Endothelial cell of umbilical vein (primary cell): ENCODE measurements around the gene KRTAP17-1. TPM values are rescaled to one million over a fixed set of nuclear protein-coding genes. Genes with fewer than 3 reads are reported as not detected.

ENCODE experiments used
- BruUV-seq: library from RNA; stranded (reverse); fragments of 400-500 nt; replicated peaks from 2 replicates; lab custom pipeline; 2021; lab: Mats Ljungman, UMichigan
- CTCF ChIA-PET: fragments of 300-600, 350-600 bp; sonication (Branson Sonifier 250); formaldehyde crosslinking; loops from one replicate; lab custom pipeline; 2021; ENCODE audit warnings: antibody characterized with exemption, inconsistent platforms; lab: Charles Lee
- POLR2A ChIA-PET: fragments of 300-600, 350-600 bp; sonication (Branson Sonifier 250); formaldehyde crosslinking; loops from one replicate; lab custom pipeline; 2021; ENCODE audit warnings: antibody characterized with exemption, inconsistent platforms; lab: Charles Lee
- DNase-seq: peaks from one replicate; pipeline ENCODE4 v3.0.0-alpha.2; 2011; ENCODE audit warnings: low read depth, low spot score
- FAIRE-seq: peaks from 2 replicates; lab custom pipeline; 2011; peaks lifted over from hg19 to GRCh38; lab: Jason Lieb, UNC
- H2AFZ ChIP-seq: 2 replicates; pipeline ENCODE4 v1.6.0; 2012; ENCODE audit warnings: low read depth, low read length, control low read depth, inconsistent platforms
- H3K27ac ChIP-seq: 2 replicates; pipeline ENCODE4 v1.5.1; 2011; ENCODE audit warnings: low read depth, mild to moderate bottlenecking, control low read depth, low read length, moderate library complexity; ENCODE audit not compliant: insufficient read depth
- H3K27me3 ChIP-seq, 2 experiments: 2 replicates each; pipeline versions ENCODE4 v1.6.0 to v1.6.1; 2011; ENCODE audit warnings: low read length in 2 of 2, mixed read lengths in 1 of 2; ENCODE audit not compliant: control insufficient read depth in 2 of 2, insufficient read depth in 2 of 2
- H3K36me3 ChIP-seq, 2 experiments: 2 replicates in 1 of 2; 3 replicates in 1 of 2; pipeline ENCODE4 v1.5.1; 2011; ENCODE audit warnings: low read length in 2 of 2, mild to moderate bottlenecking in 1 of 2, moderate library complexity in 1 of 2; ENCODE audit not compliant: control insufficient read depth in 2 of 2, insufficient read depth in 2 of 2; ENCODE audit errors: extremely low read depth in 1 of 2
- H3K4me1 ChIP-seq: 3 replicates; pipeline ENCODE4 v1.5.1; 2011; ENCODE audit warnings: mild to moderate bottlenecking, low read length; ENCODE audit not compliant: control insufficient read depth, insufficient read depth; ENCODE audit errors: extremely low read depth
- H3K4me2 ChIP-seq: 2 replicates; pipeline ENCODE4 v1.6.1; 2011; ENCODE audit warnings: low read length, control low read depth, mixed read lengths; ENCODE audit not compliant: insufficient read depth
- H3K4me3 ChIP-seq, 3 experiments: fragments of 200-600 bp in 1 of 3; sonication (generic), shearing (Covaris generic) in 1 of 3; replicated peaks in 1 of 3; 2 replicates each; pipeline ENCODE4 v1.5.1; 2011 to 2016; ENCODE audit warnings: control low read depth in 3 of 3, low read length in 3 of 3, mild to moderate bottlenecking in 2 of 3, inconsistent platforms in 1 of 3, low read depth in 1 of 3, moderate library complexity in 1 of 3; ENCODE audit not compliant: insufficient read depth in 1 of 3
- H3K79me2 ChIP-seq: 2 replicates; pipeline ENCODE4 v1.6.0; 2012; ENCODE audit warnings: low read length, inconsistent platforms; ENCODE audit not compliant: control insufficient read depth, insufficient read depth
- H3K9ac ChIP-seq: replicated peaks from 2 replicates; pipeline ENCODE3; 2011; ENCODE audit warnings: low read length, control low read depth; ENCODE audit not compliant: insufficient read depth; ENCODE audit errors: extremely low read depth
- H3K9me1 ChIP-seq: replicated peaks from 3 replicates; pipeline ENCODE4 v1.6.0; 2011; ENCODE audit warnings: mild to moderate bottlenecking, low read length; ENCODE audit not compliant: control insufficient read depth, insufficient read depth; ENCODE audit errors: extremely low read depth
- H3K9me3 ChIP-seq: replicated peaks from 2 replicates; pipeline ENCODE4 v1.5.1; 2012; ENCODE audit warnings: low read length, inconsistent platforms; ENCODE audit not compliant: control insufficient read depth, insufficient read depth
- H4K20me1 ChIP-seq: replicated peaks from 2 replicates; pipeline ENCODE3; 2011; ENCODE audit warnings: mild to moderate bottlenecking, low read length; ENCODE audit not compliant: control insufficient read depth, insufficient read depth; ENCODE audit errors: extremely low read depth
- EZH2 ChIP-seq: IDR thresholded peaks from 2 replicates; pipeline ENCODE4 v1.6.1; 2012; ENCODE audit warnings: borderline replicate concordance, low read depth, mild to moderate bottlenecking, moderate library complexity, low read length, inconsistent platforms; ENCODE audit not compliant: severe bottlenecking
- FOS ChIP-seq: IDR thresholded peaks from 2 replicates; pipeline ENCODE4 v1.6.1; 2011; ENCODE audit warnings: mild to moderate bottlenecking, low read length, moderate library complexity, borderline replicate concordance; ENCODE audit not compliant: insufficient read depth
- GATA2 ChIP-seq: IDR thresholded peaks from 2 replicates; pipeline ENCODE4 v1.7.0; 2011; ENCODE audit warnings: low read depth, mild to moderate bottlenecking, moderate library complexity, mixed read lengths, low read length; ENCODE audit not compliant: insufficient read length, insufficient read depth
- JUN ChIP-seq: IDR thresholded peaks from 2 replicates; pipeline ENCODE4 v1.6.1; 2011; ENCODE audit warnings: borderline replicate concordance, low read depth; ENCODE audit not compliant: insufficient read length, insufficient read depth
- MYC ChIP-seq: IDR thresholded peaks from one replicate; pipeline ENCODE4 v1.6.1; 2011; ENCODE audit warnings: mild to moderate bottlenecking, low read depth, low read length
- POLR2A ChIP-seq: IDR thresholded peaks from 2 replicates; pipeline ENCODE4 v1.6.1; 2012; ENCODE audit warnings: low read depth, mild to moderate bottlenecking, control low read depth, low read length
- POLR2AphosphoS5 ChIP-seq: IDR thresholded peaks from 2 replicates; pipeline ENCODE4 v1.6.1; 2012; ENCODE audit warnings: low read depth, mild to moderate bottlenecking, control low read depth, low read length, moderate library complexity; ENCODE audit not compliant: insufficient read depth
- dilution Hi-C: fragments of 300-500 bp; cut with MboI; formaldehyde crosslinking; loops from one replicate; pipeline ENCODE4 v1.15.0; 2019; ENCODE audit warnings: low sequenced_read_pairs; ENCODE audit not compliant: extremely low pct_ligation_motif_present
- intact Hi-C: fragments of 100-400 bp; cut with micrococcal nuclease; formaldehyde crosslinking; loops from one replicate; pipeline ENCODE4 v1.10.0; 2022
- polyA plus RNA-seq, 4 experiments: library from polyadenylated mRNA; depleted of rRNA in 3 of 4; stranded (reverse) in 3 of 4; unstranded in 1 of 4; fragments of >200 nt; gene quantifications; 2 replicates each; pipeline versions ENCODE4 v1.2.1 to v1.2.3, GENCODE V29; 2011 to 2012; ENCODE audit warnings: missing spikeins in 1 of 4
- total RNA-seq: library from RNA; stranded (reverse); gene quantifications from 2 replicates; pipeline ENCODE4 v1.2.3, GENCODE V29; 2021
- TF ChIP-seq, protein P1 (sequence below): IDR thresholded peaks from 2 replicates; pipeline ENCODE4 v1.6.1; 2011; ENCODE audit not compliant: insufficient read depth, insufficient read length
- TF ChIP-seq, protein P2 (sequence below), 2 donors: IDR thresholded peaks; 1 replicate in 1 of 2; 2 replicates in 1 of 2; pipeline ENCODE4 v1.5.1; 2011; ENCODE audit warnings: low read length in 2 of 2, mild to moderate bottlenecking in 2 of 2, moderate library complexity in 2 of 2, control low read depth in 1 of 2, inconsistent platforms in 1 of 2, low read depth in 1 of 2; ENCODE audit not compliant: insufficient read depth in 1 of 2; ENCODE audit errors: extremely low read depth in 1 of 2

The KRTAP17-1 gene
- total and polyA plus RNA-seq, 2 donors (not counting 3 experiments of a cell fraction or from before 2014, with no cell fraction given) = not detected

DNA sequence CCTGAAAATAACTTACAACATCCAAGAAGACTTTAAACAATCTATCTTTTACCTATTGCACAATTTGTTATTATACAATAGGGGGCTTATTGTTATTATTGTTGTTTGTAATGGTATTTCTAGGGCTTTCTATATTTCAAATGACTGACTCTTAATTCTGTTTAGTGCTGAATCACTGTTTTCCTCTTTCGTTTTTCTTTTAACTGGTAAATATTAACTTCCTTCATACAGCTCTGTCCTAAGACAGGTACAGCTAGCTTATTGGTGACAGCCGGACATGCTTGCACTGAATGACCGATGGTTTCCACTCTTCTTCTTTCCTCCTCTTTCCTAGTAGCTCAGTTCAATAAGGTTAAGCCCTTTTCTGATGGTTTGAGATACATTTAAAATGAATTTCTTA is 28.5 kb downstream of the KRTAP17-1 start:
- intact Hi-C loops (no loop called here), dilution Hi-C loops (no loop called here)
- H4K20me1 ChIP-seq = no peaks in the 10 kb centered on the region
- no TSS peak for BruUV-seq
- TF ChIP-seq, protein P1, sequence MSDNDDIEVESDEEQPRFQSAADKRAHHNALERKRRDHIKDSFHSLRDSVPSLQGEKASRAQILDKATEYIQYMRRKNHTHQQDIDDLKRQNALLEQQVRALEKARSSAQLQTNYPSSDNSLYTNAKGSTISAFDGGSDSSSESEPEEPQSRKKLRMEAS = no peak
- TF ChIP-seq POLR2AphosphoS5 = no peak
- no peak for TF ChIP-seq EZH2
- TF ChIP-seq POLR2A = no peak
- TF ChIP-seq MYC = no peak
- H3K36me3 ChIP-seq = no peaks in the 10 kb centered on the region
- no peaks in the 10 kb centered on the region for H3K4me1 ChIP-seq
- H3K9ac ChIP-seq = no peak overlapping the region
- FAIRE-seq (no peak), DNase-seq (no peak)
- no peaks in the 10 kb centered on the region for H3K9me1 ChIP-seq
- H3K79me2 ChIP-seq = no peaks in the 10 kb centered on the region
- H3K27me3 ChIP-seq = peaks cover 0 to 2% of the 10 kb centered on the region in 2 experiments
- H3K9me3 ChIP-seq = no peaks in the 10 kb centered on the region
- H3K4me3 ChIP-seq = no peak overlapping the region
- ChIA-PET CTCF (no interaction called here), POLR2A (no interaction called here)
- H3K27ac ChIP-seq = no peak overlapping the region
- H3K4me2 ChIP-seq = no peak overlapping the region
- no peak overlapping the region for H2AFZ ChIP-seq

DNA sequence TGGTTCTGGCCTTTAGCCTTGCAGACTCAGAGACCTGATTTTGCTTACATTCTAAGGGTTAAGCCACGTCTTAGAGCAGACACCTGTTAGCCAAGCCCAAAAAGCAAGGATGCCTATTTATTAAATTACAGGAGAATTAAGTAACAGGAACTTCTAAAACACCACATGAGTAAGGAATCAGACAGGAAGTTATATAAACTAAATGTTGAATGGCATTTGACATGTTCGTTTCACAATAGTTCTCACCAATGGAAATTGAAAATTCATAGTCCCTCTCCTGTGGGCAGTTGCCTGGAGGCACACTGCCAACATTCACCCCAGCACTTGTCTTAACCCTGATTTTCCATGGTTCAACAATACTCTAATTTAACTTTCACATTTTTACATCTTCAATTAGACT is 31.0 kb downstream of the KRTAP17-1 start:
- ChIA-PET POLR2A (no interaction called here), CTCF (no interaction called here)
- Histone ChIP-seq H3K9ac (no peak overlapping the region), H3K27ac (no peak overlapping the region), H3K4me1 (no peaks in the 10 kb centered on the region), H3K9me3 (no peaks in the 10 kb centered on the region), H3K9me1 (no peaks in the 10 kb centered on the region), H3K4me3 (no peak overlapping the region), H2AFZ (no peak overlapping the region), H4K20me1 (no peaks in the 10 kb centered on the region), H3K36me3 (no peaks in the 10 kb centered on the region), H3K4me2 (no peak overlapping the region), H3K27me3 (peaks cover 0 to 2% of the 10 kb centered on the region in 2 experiments), H3K79me2 (no peaks in the 10 kb centered on the region)
- intact Hi-C loops (no loop called here), dilution Hi-C loops (no loop called here)
- DNase-seq (peak; percentile 0), FAIRE-seq (no peak)
- no TSS peak for BruUV-seq
- TF ChIP-seq, protein P2, sequence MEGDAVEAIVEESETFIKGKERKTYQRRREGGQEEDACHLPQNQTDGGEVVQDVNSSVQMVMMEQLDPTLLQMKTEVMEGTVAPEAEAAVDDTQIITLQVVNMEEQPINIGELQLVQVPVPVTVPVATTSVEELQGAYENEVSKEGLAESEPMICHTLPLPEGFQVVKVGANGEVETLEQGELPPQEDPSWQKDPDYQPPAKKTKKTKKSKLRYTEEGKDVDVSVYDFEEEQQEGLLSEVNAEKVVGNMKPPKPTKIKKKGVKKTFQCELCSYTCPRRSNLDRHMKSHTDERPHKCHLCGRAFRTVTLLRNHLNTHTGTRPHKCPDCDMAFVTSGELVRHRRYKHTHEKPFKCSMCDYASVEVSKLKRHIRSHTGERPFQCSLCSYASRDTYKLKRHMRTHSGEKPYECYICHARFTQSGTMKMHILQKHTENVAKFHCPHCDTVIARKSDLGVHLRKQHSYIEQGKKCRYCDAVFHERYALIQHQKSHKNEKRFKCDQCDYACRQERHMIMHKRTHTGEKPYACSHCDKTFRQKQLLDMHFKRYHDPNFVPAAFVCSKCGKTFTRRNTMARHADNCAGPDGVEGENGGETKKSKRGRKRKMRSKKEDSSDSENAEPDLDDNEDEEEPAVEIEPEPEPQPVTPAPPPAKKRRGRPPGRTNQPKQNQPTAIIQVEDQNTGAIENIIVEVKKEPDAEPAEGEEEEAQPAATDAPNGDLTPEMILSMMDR (IDR thresholded peaks at IDR 0.05; ENCODE audit: extremely low read depth in 1 of 2, insufficient read depth in 1 of 2, low read depth in 1 of 2, low read length in 2 of 2) = no peak
- TF ChIP-seq POLR2A (no peak), FOS (no peak), POLR2AphosphoS5 (no peak), EZH2 (no peak), JUN (no peak), MYC (no peak), GATA2 (no peak)
- TF ChIP-seq, protein P1 = no peak
